Ovary (tissue), 9 donors: ENCODE results near the gene ENGASE. TPM values are rescaled to one million over a fixed set of nuclear protein-coding genes. Genes with fewer than 3 reads are reported as not detected.
"Not testable (repeated sequence)": the region's sequence is repeated elsewhere in the genome, so short reads cannot be mapped to it uniquely, and the experiment has no call there.

Experiments used
- DNase-seq, 5 donors: peaks; one replicate each; pipeline ENCODE4 v3.0.0-alpha.2; 2019 to 2020
- H3K27ac ChIP-seq, 2 donors: fragments of 200-600 bp; one replicate each; pipeline versions ENCODE4 v1.5.1 to v1.8.0; 2019 to 2022
- H3K27me3 ChIP-seq: fragments of 200-600 bp; one replicate; pipeline ENCODE4 v1.8.0; 2022
- H3K36me3 ChIP-seq: fragments of 200-600 bp; sonication (generic); one replicate; pipeline ENCODE4 v1.5.1; 2019
- H3K4me1 ChIP-seq: one replicate; pipeline ENCODE4 v1.8.1; 2013; ENCODE audit warnings: mild to moderate bottlenecking, moderate library complexity; ENCODE audit not compliant: insufficient read depth
- H3K4me3 ChIP-seq: fragments of 200-600 bp; sonication (generic); one replicate; pipeline ENCODE4 v1.5.1; 2017
- H3K9me3 ChIP-seq, 2 donors: fragments of 200-600 bp in 1 of 2; sonication (generic) in 1 of 2; one replicate each; pipeline versions ENCODE4 v1.5.1 to v1.8.1; 2013 to 2019; ENCODE audit warnings: mild to moderate bottlenecking in 1 of 2, moderate library complexity in 1 of 2
- EP300 ChIP-seq: sonication (generic); formaldehyde crosslinking; IDR thresholded peaks from one replicate; pipeline ENCODE4 v1.6.1; 2017; ENCODE audit warnings: antibody characterized with exemption
- POLR2A ChIP-seq: fragments of 450-650 bp; IDR thresholded peaks from one replicate; pipeline ENCODE4 v1.6.1; 2017; ENCODE audit warnings: antibody characterized with exemption, mild to moderate bottlenecking, moderate library complexity
- WGBS, 3 donors: extraction: QIAGEN DNeasy Blood & Tissue Kit in 1 of 3; methylation state at CpG; one replicate each; pipeline versions ENCODE4 v1.1.5 to v1.1.7; 2013 to 2017; 5-methylcytosine and 5-hydroxymethylcytosine counted together
- intact Hi-C, 4 donors: fragments of 100-400 bp; cut with DNase I; formaldehyde crosslinking; loops; one replicate each; pipeline versions ENCODE4 v1.11.0 to v1.15.1; 2022 to 2023
- polyA plus RNA-seq, 2 donors: library from polyadenylated mRNA; stranded (reverse); fragments of 200-250 nt in 1 of 2; fragments of 350-450 nt in 1 of 2; fragmentation: Illumina TruSeq in 1 of 2; extraction: RNeasy Lipid Tissue Mini Kit (QIAGEN cat#74804) in 1 of 2; gene quantifications; one replicate each; pipeline ENCODE4 v1.2.3, GENCODE V29; 2013 to 2014
- total RNA-seq, 7 donors: library from RNA; depleted of rRNA in 2 of 7; stranded (reverse); fragments of >200 nt in 2 of 7; fragmentation: NEBNext Ultra II Directional in 3 of 7; extraction: Animal tissue kit (Norgen Biotek cat#: 25700) in 3 of 7; gene quantifications; one replicate each; pipeline versions ENCODE4 v1.1.0 to v1.2.4, GENCODE V29; 2016 to 2023
- TF ChIP-seq, protein P1 (sequence below), 3 donors: fragments of 450-650 bp in 2 of 3; fragments of 200-600 bp in 1 of 3; IDR thresholded peaks; one replicate each; pipeline versions ENCODE4 v1.5.1 to v1.8.0; 2016 to 2022; ENCODE audit warnings: antibody characterized with exemption in 3 of 3, mild to moderate bottlenecking in 1 of 3
- donor health status: DM: no; HTN: no; CAD: no; lungs with moderate emphysema.
- donor health status: DM: no; HTN: no; CAD: no.
- donor health status: Bipolar disorder and iron deficiency.
- donor health status: DM: yes; HTN: yes; CAD: no.
- donor health status: DM: no; HTN: no; CAD: no.
- donor health status: DM: yes; HTN: yes; CAD: no.

Gene ENGASE
- total and polyA plus RNA-seq, 9 donors: 6.0 to 61.5 (median 39.7) TPM

DNA sequence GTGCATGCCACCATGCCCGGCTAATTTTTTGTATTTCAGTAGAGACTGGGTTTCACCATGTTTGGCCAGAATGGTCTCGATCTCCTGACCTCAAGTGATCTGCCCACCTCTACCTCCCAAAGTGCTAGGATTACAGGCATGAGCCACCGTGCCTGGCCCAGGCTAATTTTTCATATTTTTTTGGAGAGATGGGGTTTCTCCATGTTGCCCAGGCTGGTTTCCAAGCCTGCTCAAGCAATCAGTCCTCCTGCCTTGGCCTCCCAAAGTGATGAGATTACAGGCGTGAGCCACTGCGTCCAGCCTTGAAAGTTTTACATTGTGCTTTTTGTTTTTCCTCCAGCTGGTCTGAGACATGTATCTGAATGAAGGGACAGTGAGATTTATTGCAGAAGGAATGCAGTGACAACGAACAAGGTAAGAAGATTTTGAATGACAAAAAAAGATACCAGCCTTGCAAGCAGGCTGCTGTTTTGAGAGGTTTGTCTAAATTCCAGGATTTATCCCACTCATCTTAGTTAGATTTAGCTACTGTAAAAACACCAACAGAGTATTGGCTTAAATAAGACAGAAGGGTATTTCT is 3.4 kb upstream of the ENGASE start:
- Histone ChIP-seq H3K9me3 (no peaks in the 10 kb centered on the region), H3K36me3 (no peaks in the 10 kb centered on the region), H3K4me3 (no peak overlapping the region), H3K4me1 (peaks cover 2% of the 10 kb centered on the region), H3K27ac (no peak overlapping the region), H3K27me3 (no peaks in the 10 kb centered on the region)
- TF ChIP-seq EP300 (no peak), POLR2A (no peak)
- TF ChIP-seq, protein P1, sequence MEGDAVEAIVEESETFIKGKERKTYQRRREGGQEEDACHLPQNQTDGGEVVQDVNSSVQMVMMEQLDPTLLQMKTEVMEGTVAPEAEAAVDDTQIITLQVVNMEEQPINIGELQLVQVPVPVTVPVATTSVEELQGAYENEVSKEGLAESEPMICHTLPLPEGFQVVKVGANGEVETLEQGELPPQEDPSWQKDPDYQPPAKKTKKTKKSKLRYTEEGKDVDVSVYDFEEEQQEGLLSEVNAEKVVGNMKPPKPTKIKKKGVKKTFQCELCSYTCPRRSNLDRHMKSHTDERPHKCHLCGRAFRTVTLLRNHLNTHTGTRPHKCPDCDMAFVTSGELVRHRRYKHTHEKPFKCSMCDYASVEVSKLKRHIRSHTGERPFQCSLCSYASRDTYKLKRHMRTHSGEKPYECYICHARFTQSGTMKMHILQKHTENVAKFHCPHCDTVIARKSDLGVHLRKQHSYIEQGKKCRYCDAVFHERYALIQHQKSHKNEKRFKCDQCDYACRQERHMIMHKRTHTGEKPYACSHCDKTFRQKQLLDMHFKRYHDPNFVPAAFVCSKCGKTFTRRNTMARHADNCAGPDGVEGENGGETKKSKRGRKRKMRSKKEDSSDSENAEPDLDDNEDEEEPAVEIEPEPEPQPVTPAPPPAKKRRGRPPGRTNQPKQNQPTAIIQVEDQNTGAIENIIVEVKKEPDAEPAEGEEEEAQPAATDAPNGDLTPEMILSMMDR (IDR thresholded peaks at IDR 0.05): no peak
- intact Hi-C loops: no loop called here
- 75 to 78% (median 78%) methylated on average over 6 of the region's 6 CpGs for WGBS, 3 donors
- DNase-seq: no peak

DNA sequence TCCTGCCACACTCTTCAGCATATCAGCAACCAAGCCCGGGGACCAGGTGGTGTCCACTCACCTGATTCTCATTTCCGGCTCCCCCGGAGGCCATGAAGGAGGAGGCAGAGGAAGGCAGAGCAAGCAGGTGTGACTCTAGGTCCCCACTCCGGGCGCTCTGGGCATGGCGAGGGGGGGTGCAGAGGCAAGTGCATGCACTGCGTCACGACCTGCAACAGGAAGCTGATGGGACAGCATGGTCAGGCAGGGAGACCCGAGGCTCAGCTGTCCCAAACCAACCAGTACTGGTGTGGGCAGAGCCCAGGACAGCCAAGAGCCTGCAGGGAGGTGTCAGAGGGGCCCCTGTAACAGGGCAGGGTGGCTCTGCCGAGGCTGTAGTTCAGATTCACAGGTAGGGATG is 2.1 kb upstream of the ENGASE start:
- intact Hi-C loops: no loop called here
- DNase-seq: peak in 1 of 5 donors; percentile 31
- H3K4me3 ChIP-seq: no peak overlapping the region
- H3K9me3 ChIP-seq: no peaks in the 10 kb centered on the region
- 84 to 90% (median 85%) methylated on average over 10 of the region's 10 CpGs for WGBS, 3 donors
- H3K4me1 ChIP-seq: peaks cover 2% of the 10 kb centered on the region
- no peaks in the 10 kb centered on the region for H3K36me3 ChIP-seq
- TF ChIP-seq EP300: no peak
- no peak for TF ChIP-seq POLR2A
- TF ChIP-seq, protein P1 (IDR thresholded peaks at IDR 0.05): no peak
- H3K27me3 ChIP-seq: no peaks in the 10 kb centered on the region
- H3K27ac ChIP-seq: no peak overlapping the region

DNA sequence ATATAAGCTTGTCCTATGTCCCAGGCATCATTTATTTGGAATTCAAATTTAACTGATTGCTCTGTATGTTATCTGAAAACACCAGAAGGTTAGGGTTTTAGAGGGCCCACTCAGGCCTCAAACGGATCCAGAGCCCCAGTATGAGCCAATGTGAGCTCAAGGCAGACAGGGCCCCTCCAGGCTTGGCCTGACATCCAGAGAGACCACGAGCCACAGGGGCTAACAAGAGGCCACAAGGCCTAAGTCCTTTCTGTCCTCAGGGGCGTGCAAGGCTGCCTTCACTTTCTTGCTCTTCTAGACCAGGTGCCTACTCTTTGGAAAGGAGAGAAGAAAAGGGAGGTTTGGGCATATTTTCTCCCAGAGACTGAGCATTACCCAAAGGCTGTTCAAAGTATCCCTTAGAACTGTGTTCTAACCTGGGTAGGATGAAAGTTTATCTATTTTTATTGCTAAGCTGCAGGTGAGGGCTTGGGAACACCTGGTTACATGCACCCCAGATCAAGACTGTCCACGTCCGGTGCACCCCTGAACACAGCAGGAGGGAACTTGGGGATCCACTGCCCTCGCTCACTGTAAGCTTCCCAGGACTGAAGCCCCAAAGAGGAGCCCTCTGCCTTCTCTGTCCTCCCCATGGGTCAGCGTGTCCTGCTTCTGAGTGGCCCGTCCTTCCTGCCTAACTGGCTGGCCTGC is 1.5 kb upstream of the ENGASE start:
- intact Hi-C loops: no loop called here
- no peaks in the 10 kb centered on the region for H3K9me3 ChIP-seq
- WGBS, 3 donors: 89 to 94% (median 90%) methylated on average over 8 of the region's 8 CpGs
- DNase-seq: peak in 1 of 5 donors; percentile 12
- peaks cover 2% of the 10 kb centered on the region for H3K4me1 ChIP-seq
- no peaks in the 10 kb centered on the region for H3K36me3 ChIP-seq
- H3K27me3 ChIP-seq: no peaks in the 10 kb centered on the region
- TF ChIP-seq, protein P1 (IDR thresholded peaks at IDR 0.05): no peak
- no peak for TF ChIP-seq POLR2A
- no peak for TF ChIP-seq EP300
- H3K4me3 ChIP-seq: no peak overlapping the region
- no peak overlapping the region for H3K27ac ChIP-seq

DNA sequence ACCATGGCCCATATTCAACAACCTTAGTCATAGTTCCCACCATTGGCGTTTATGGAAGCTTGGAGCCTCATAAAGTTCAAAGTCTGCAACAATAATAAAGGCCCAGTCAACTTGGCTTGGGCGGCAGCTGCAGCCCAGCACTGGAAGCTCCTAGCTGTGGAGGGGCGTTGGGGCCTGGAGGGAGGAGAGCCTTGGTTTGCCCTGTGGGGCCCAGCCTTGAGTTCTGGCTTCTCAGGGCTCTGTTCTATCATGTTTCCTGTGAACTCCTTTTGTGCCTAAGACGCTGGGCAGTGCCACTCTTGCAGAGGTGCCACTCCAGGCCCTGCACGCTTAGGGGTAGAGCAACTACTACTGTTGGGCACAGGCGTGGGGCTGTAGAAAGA is 927 bp upstream of the ENGASE start:
- H3K4me1 ChIP-seq: peaks cover 2% of the 10 kb centered on the region
- no peaks in the 10 kb centered on the region for H3K27me3 ChIP-seq
- intact Hi-C loops: no loop called here
- WGBS, 3 donors: 84 to 90% (median 87%) methylated on average over 6 of the region's 6 CpGs
- TF ChIP-seq EP300 (no peak), POLR2A (no peak)
- TF ChIP-seq, protein P1 (IDR thresholded peaks at IDR 0.05): no peak
- H3K36me3 ChIP-seq: no peaks in the 10 kb centered on the region
- no peak overlapping the region for H3K27ac ChIP-seq
- DNase-seq: peak in 1 of 5 donors; percentile 28
- no peaks in the 10 kb centered on the region for H3K9me3 ChIP-seq
- no peak overlapping the region for H3K4me3 ChIP-seq

DNA sequence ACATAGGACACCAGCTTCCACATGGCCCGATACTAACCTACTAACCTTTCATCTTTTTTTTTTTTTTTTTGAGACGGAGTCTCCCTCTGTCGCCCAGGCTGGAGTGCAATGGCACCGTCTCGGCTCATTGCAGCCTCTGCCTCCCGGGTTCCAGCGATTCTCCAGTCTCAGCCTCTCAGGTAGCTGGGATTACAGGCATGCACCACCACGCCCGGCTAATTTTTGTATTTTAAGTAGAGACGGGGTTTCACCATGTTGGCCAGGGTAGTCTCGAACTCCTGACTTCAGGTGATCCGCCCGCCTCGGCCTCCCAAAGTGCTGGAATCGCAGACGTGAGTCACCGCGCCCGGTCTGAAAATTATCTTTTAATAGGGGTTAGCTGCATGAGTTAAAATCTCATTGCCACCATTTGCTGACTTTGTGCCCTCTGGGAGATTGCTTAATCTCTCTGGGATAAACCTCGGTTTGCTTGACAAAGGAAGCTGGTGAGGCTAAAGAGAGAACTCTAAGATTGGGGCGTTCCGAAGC is 439 bp upstream of the ENGASE start:
- H3K4me1 ChIP-seq, intact Hi-C loops: not testable (repeated sequence)

More for the DNA sequence above, 439 bp upstream of the ENGASE start:
- WGBS, 3 donors: 58 to 70% (median 69%) methylated on average over 22 of the region's 22 CpGs
- not testable (repeated sequence) for H3K9me3 ChIP-seq, H3K36me3 ChIP-seq, H3K27me3 ChIP-seq
- DNase-seq: peak in 1 of 5 donors; percentile 47
- Histone ChIP-seq H3K27ac (peak overlapping the region in 1 of 2 donors; percentile 93), H3K4me3 (peak overlapping the region; percentile 81)
